ENCODE measurements around the gene COL6A2. TPM values are rescaled to one million over a fixed set of nuclear protein-coding genes. Genes with fewer than 3 reads are reported as not detected.
"Not testable (repeated sequence)": the region's sequence is repeated elsewhere in the genome, so short reads cannot be mapped to it uniquely, and the experiment has no call there.

COL6A2 gene
- total RNA-seq, 1 experiment from 2014 or later: 127 TPM

GRCh38 chr21:46136739-46137349 is 38.9 kb downstream of the COL6A2 start:
- H3K27me3 ChIP-seq (ENCODE audit: control insufficient read depth, insufficient read depth, low read length): peaks cover 8% of the 10 kb centered on the region; the same call in 1 of the 2 replicates
- H3K36me3 ChIP-seq (replicated peaks; ENCODE audit: control insufficient read depth, insufficient read depth, low read length): no peaks in the 10 kb centered on the region
- DNase-seq: no peak
- no peak overlapping the region for H3K4me3 ChIP-seq (ENCODE audit: insufficient read depth, low read depth, low read length)

- Histone ChIP-seq H3K36me3 (replicated peaks; ENCODE audit: control insufficient read depth, insufficient read depth, low read length) (no peaks in the 10 kb centered on the region), H3K27me3 (ENCODE audit: control insufficient read depth, insufficient read depth, low read length) (peaks cover 8% of the 10 kb centered on the region; the same call in 1 of the 2 replicates), H3K4me3 (ENCODE audit: insufficient read depth, low read depth, low read length) (no peak overlapping the region)
- no peak for DNase-seq
These were observed 40.0 kb downstream of the COL6A2 start for GRCh38 chr21:46137908-46138307.

- no peak overlapping the region for H3K4me3 ChIP-seq (ENCODE audit: insufficient read depth, low read depth, low read length)
- no peaks in the 10 kb centered on the region for H3K36me3 ChIP-seq (replicated peaks; ENCODE audit: control insufficient read depth, insufficient read depth, low read length)
- H3K27me3 ChIP-seq (ENCODE audit: control insufficient read depth, insufficient read depth, low read length): peaks cover 8% of the 10 kb centered on the region; the same call in 1 of the 2 replicates
These were observed 40.6 kb downstream of the COL6A2 start for GRCh38 chr21:46138383-46138970.

GRCh38 chr21:46139686-46140085 is 41.8 kb downstream of the COL6A2 start:
- Histone ChIP-seq H3K36me3 (replicated peaks; ENCODE audit: control insufficient read depth, insufficient read depth, low read length) (no peaks in the 10 kb centered on the region), H3K27me3 (ENCODE audit: control insufficient read depth, insufficient read depth, low read length) (peaks cover 8% of the 10 kb centered on the region; the same call in 1 of the 2 replicates), H3K4me3 (ENCODE audit: insufficient read depth, low read depth, low read length) (no peak overlapping the region; the same call in 1 of the 2 replicates)
- no peak for DNase-seq

More at GRCh38 chr21:46138383-46138970, 40.6 kb downstream of the COL6A2 start:
- DNase-seq: no peak

GRCh38 chr21:46140352-46141003 is 42.6 kb downstream of the COL6A2 start:
- H3K27me3 ChIP-seq (ENCODE audit: control insufficient read depth, insufficient read depth, low read length); DNase-seq; H3K36me3 ChIP-seq (replicated peaks; ENCODE audit: control insufficient read depth, insufficient read depth, low read length): not testable (repeated sequence)
- peak overlapping the region; percentile 29; the same call in 1 of the 2 replicates for H3K4me3 ChIP-seq (ENCODE audit: insufficient read depth, low read depth, low read length)

- peak overlapping the region; percentile 13; the same call in 1 of the 2 replicates for H3K4me3 ChIP-seq (ENCODE audit: insufficient read depth, low read depth, low read length)
- no peak for DNase-seq
- H3K36me3 ChIP-seq (replicated peaks; ENCODE audit: control insufficient read depth, insufficient read depth, low read length): no peaks in the 10 kb centered on the region
These were observed 44.1 kb downstream of the COL6A2 start for GRCh38 chr21:46141767-46142581.

GRCh38 chr21:46142582-46143473 is 44.9 kb downstream of the COL6A2 start:
- Histone ChIP-seq H3K27me3 (ENCODE audit: control insufficient read depth, insufficient read depth, low read length) (peaks cover 8% of the 10 kb centered on the region; the same call in 1 of the 2 replicates), H3K36me3 (replicated peaks; ENCODE audit: control insufficient read depth, insufficient read depth, low read length) (no peaks in the 10 kb centered on the region), H3K4me3 (ENCODE audit: insufficient read depth, low read depth, low read length) (no peak overlapping the region; the same call in 1 of the 2 replicates)
- DNase-seq: no peak

More at GRCh38 chr21:46141767-46142581, 44.1 kb downstream of the COL6A2 start:
- H3K27me3 ChIP-seq (ENCODE audit: control insufficient read depth, insufficient read depth, low read length): peaks cover 8% of the 10 kb centered on the region; the same call in 1 of the 2 replicates

GRCh38 chr21:46144464-46145070 is 46.7 kb downstream of the COL6A2 start:
- DNase-seq: no peak

GRCh38 chr21:46145159-46145839 is 47.4 kb downstream of the COL6A2 start:
- DNase-seq: no peak
- Histone ChIP-seq H3K4me3 (ENCODE audit: insufficient read depth, low read depth, low read length) (no peak overlapping the region), H3K27me3 (ENCODE audit: control insufficient read depth, insufficient read depth, low read length) (peaks cover 1% of the 10 kb centered on the region; the same call in 1 of the 2 replicates), H3K36me3 (replicated peaks; ENCODE audit: control insufficient read depth, insufficient read depth, low read length) (no peaks in the 10 kb centered on the region)

More at GRCh38 chr21:46144464-46145070, 46.7 kb downstream of the COL6A2 start:
- Histone ChIP-seq H3K4me3 (ENCODE audit: insufficient read depth, low read depth, low read length) (no peak overlapping the region), H3K27me3 (ENCODE audit: control insufficient read depth, insufficient read depth, low read length) (peaks cover 2% of the 10 kb centered on the region; the same call in 1 of the 2 replicates), H3K36me3 (replicated peaks; ENCODE audit: control insufficient read depth, insufficient read depth, low read length) (no peaks in the 10 kb centered on the region)

GRCh38 chr21:46145840-46146691 is 48.2 kb downstream of the COL6A2 start:
- peaks cover 1% of the 10 kb centered on the region; the same call in 1 of the 2 replicates for H3K27me3 ChIP-seq (ENCODE audit: control insufficient read depth, insufficient read depth, low read length)
- H3K36me3 ChIP-seq (replicated peaks; ENCODE audit: control insufficient read depth, insufficient read depth, low read length): no peaks in the 10 kb centered on the region
- peak; percentile 52 for DNase-seq
- H3K4me3 ChIP-seq (ENCODE audit: insufficient read depth, low read depth, low read length): no peak overlapping the region

GRCh38 chr21:46146856-46147255 is 48.9 kb downstream of the COL6A2 start:
- DNase-seq: peak; percentile 59
- H3K27me3 ChIP-seq (ENCODE audit: control insufficient read depth, insufficient read depth, low read length): no peaks in the 10 kb centered on the region
- no peak overlapping the region for H3K4me3 ChIP-seq (ENCODE audit: insufficient read depth, low read depth, low read length)
- no peaks in the 10 kb centered on the region for H3K36me3 ChIP-seq (replicated peaks; ENCODE audit: control insufficient read depth, insufficient read depth, low read length)

- not testable (repeated sequence) for H3K27me3 ChIP-seq (ENCODE audit: control insufficient read depth, insufficient read depth, low read length); H3K36me3 ChIP-seq (replicated peaks; ENCODE audit: control insufficient read depth, insufficient read depth, low read length); H3K4me3 ChIP-seq (ENCODE audit: insufficient read depth, low read depth, low read length)
- peak; percentile 89 for DNase-seq
These were observed 49.5 kb downstream of the COL6A2 start for GRCh38 chr21:46147429-46147828.

Measured in H7 (cell line).